GM12864 (cell line): ENCODE data around the gene HECW1.

Experiments
- DNase-seq: peaks from one replicate; pipeline ENCODE4 v3.0.0-alpha.2; 2011; ENCODE audit warnings: low read depth
- H3K4me3 ChIP-seq: 2 replicates; pipeline ENCODE4 v1.5.1; 2011; ENCODE audit warnings: mild to moderate bottlenecking, low read depth, low read length, control low read depth
- CTCF ChIP-seq: IDR thresholded peaks from 2 replicates; pipeline ENCODE4 v1.5.1; 2011; ENCODE audit warnings: low read depth, mild to moderate bottlenecking, moderate library complexity, low read length, control low read depth, inconsistent platforms; ENCODE audit errors: missing control alignments

Gene HECW1

GRCh38 chr7:43554423-43554822 is 442.0 kb downstream of the HECW1 start:
- no peak for TF ChIP-seq CTCF
- no peak for DNase-seq
- H3K4me3 ChIP-seq = no peak overlapping the region

- H3K4me3 ChIP-seq = no peak overlapping the region
- TF ChIP-seq CTCF = no peak
- DNase-seq = no peak
These were observed 445.5 kb downstream of the HECW1 start for GRCh38 chr7:43557831-43558495.

GRCh38 chr7:43559171-43559945 is 446.9 kb downstream of the HECW1 start:
- no peak overlapping the region for H3K4me3 ChIP-seq
- no peak for DNase-seq
- no peak for TF ChIP-seq CTCF

- no peak overlapping the region for H3K4me3 ChIP-seq
- TF ChIP-seq CTCF = no peak
- no peak for DNase-seq
These were observed 447.5 kb downstream of the HECW1 start for GRCh38 chr7:43559946-43560335.

GRCh38 chr7:43560742-43561330 is 448.4 kb downstream of the HECW1 start:
- DNase-seq = no peak
- TF ChIP-seq CTCF = no peak
- H3K4me3 ChIP-seq = no peak overlapping the region

GRCh38 chr7:43562383-43562782 is 449.9 kb downstream of the HECW1 start:
- no peak overlapping the region for H3K4me3 ChIP-seq
- no peak for TF ChIP-seq CTCF
- no peak for DNase-seq

- DNase-seq = no peak
- no peak overlapping the region for H3K4me3 ChIP-seq
- no peak for TF ChIP-seq CTCF
These were observed 453.3 kb downstream of the HECW1 start for GRCh38 chr7:43565786-43566185.
